NCI-H82 treated with DMSO at 0.1 percent for 48 hours (cell line): ENCODE data around the gene ZNF638.

Experiments
- DNase-seq: peaks from one replicate; lab custom pipeline; 2025; ENCODE audit not compliant: unreplicated experiment; lab: John Stamatoyannopoulos, UW

Gene ZNF638

GRCh38 chr2:71467180-71467815 lies 135.7 kb downstream of the ZNF638 start:
- DNase-seq = no peak

GRCh38 chr2:71468279-71469015 lies 136.9 kb downstream of the ZNF638 start:
- DNase-seq = no peak

- DNase-seq = no peak
Observed at GRCh38 chr2:71469403-71470398, 138.1 kb downstream of the ZNF638 start.

- no peak for DNase-seq
Observed at GRCh38 chr2:71471276-71471675, 139.7 kb downstream of the ZNF638 start.

GRCh38 chr2:71472019-71472418 lies 140.4 kb downstream of the ZNF638 start:
- no peak for DNase-seq

- DNase-seq = no peak
Observed at GRCh38 chr2:71473346-71474031, 141.9 kb downstream of the ZNF638 start.

- DNase-seq = no peak
Observed at GRCh38 chr2:71474116-71474743, 142.6 kb downstream of the ZNF638 start.

- DNase-seq = no peak
Observed at GRCh38 chr2:71474744-71475397, 143.3 kb downstream of the ZNF638 start.

- no peak for DNase-seq
Observed at GRCh38 chr2:71476495-71476894, 144.9 kb downstream of the ZNF638 start.

- no peak for DNase-seq
Observed at GRCh38 chr2:71477231-71477691, 145.7 kb downstream of the ZNF638 start.

- no peak for DNase-seq
Observed at GRCh38 chr2:71478806-71479205, 147.2 kb downstream of the ZNF638 start.

GRCh38 chr2:71479261-71479660 lies 147.7 kb downstream of the ZNF638 start:
- no peak for DNase-seq

GRCh38 chr2:71481111-71481510 lies 149.5 kb downstream of the ZNF638 start:
- DNase-seq = no peak

- no peak for DNase-seq
Observed at GRCh38 chr2:71482055-71482454, 150.5 kb downstream of the ZNF638 start.

GRCh38 chr2:71483246-71483645 lies 151.7 kb downstream of the ZNF638 start:
- DNase-seq = no peak

- no peak for DNase-seq
Observed at GRCh38 chr2:71484354-71484753, 152.8 kb downstream of the ZNF638 start.
